Caco-2 (cell line): ENCODE results near the gene RGS17. TPM values are rescaled to one million over a fixed set of nuclear protein-coding genes. Genes with fewer than 3 reads are reported as not detected.

Source experiments
- BruUV-seq: library from RNA; stranded (reverse); fragments of 400-500 nt; replicated peaks from 2 replicates; lab custom pipeline; 2021; lab: Mats Ljungman, UMichigan
- CTCF ChIA-PET: fragments of 300-600 bp; sonication (Branson Sonifier 250); formaldehyde crosslinking; loops from one replicate; lab custom pipeline; 2022; ENCODE audit warnings: antibody characterized with exemption; lab: Charles Lee
- POLR2A ChIA-PET: fragments of 300-600 bp; sonication (Branson Sonifier 250); formaldehyde crosslinking; loops from one replicate; lab custom pipeline; 2022; ENCODE audit warnings: antibody characterized with exemption; lab: Charles Lee
- DNase-seq, 2 experiments: peaks; one replicate each; pipeline versions ENCODE4 v3.0.0 to v3.0.0-alpha.2; 2020 to 2022
- H3K27me3 ChIP-seq: replicated peaks from 2 replicates; pipeline ENCODE4 v1.6.0; 2011; ENCODE audit warnings: low read length; ENCODE audit not compliant: control insufficient read depth, insufficient read depth
- H3K36me3 ChIP-seq: 2 replicates; pipeline ENCODE4 v1.5.1; 2011; ENCODE audit warnings: low read length; ENCODE audit not compliant: control insufficient read depth, insufficient read depth
- H3K4me1 ChIP-seq: fragments of 250-450 bp; sonication (Bioruptor Pico); 2 replicates; pipeline ENCODE4 v1.5.1; 2020; ENCODE audit warnings: mild to moderate bottlenecking
- H3K4me3 ChIP-seq: 2 replicates; pipeline ENCODE4 v1.5.1; 2011; ENCODE audit warnings: low read depth, mild to moderate bottlenecking, control low read depth, low read length
- H3K9me3 ChIP-seq: fragments of 250-450 bp; sonication (Bioruptor Pico); 2 replicates; pipeline ENCODE4 v1.5.1; 2020; ENCODE audit warnings: mild to moderate bottlenecking, moderate library complexity
- H3K27ac Mint-ChIP-seq: one replicate; pipeline ENCODE4 v1.8.0; 2022; ENCODE audit warnings: mixed read lengths; ENCODE audit not compliant: unreplicated experiment
- H3K27me3 Mint-ChIP-seq: one replicate; pipeline ENCODE4 v1.8.0; 2022; ENCODE audit warnings: mixed read lengths; ENCODE audit not compliant: insufficient read depth, unreplicated experiment
- H3K36me3 Mint-ChIP-seq: one replicate; pipeline ENCODE4 v1.8.0; 2022; ENCODE audit warnings: mild to moderate bottlenecking, mixed read lengths; ENCODE audit not compliant: insufficient read depth, unreplicated experiment
- H3K4me1 Mint-ChIP-seq: one replicate; pipeline ENCODE4 v1.8.0; 2022; ENCODE audit warnings: low read depth, mixed read lengths; ENCODE audit not compliant: unreplicated experiment
- H3K4me3 Mint-ChIP-seq: one replicate; pipeline ENCODE4 v1.8.0; 2022; ENCODE audit warnings: mild to moderate bottlenecking, moderate library complexity, mixed read lengths; ENCODE audit not compliant: unreplicated experiment
- H3K9me3 Mint-ChIP-seq: one replicate; pipeline ENCODE4 v1.8.0; 2022; ENCODE audit warnings: mixed read lengths; ENCODE audit not compliant: unreplicated experiment
- CTCF ChIP-seq, 2 experiments: fragments of 200-600 bp in 1 of 2; IDR thresholded peaks; 1 replicate in 1 of 2; 2 replicates in 1 of 2; pipeline versions ENCODE4 v1.5.1 to v1.8.0; 2011 to 2022; ENCODE audit warnings: antibody characterized with exemption in 1 of 2, control low read depth in 1 of 2, inconsistent platforms in 1 of 2, low read depth in 1 of 2, low read length in 1 of 2, mild to moderate bottlenecking in 1 of 2, moderate library complexity in 1 of 2; ENCODE audit not compliant: insufficient read depth in 1 of 2, severe bottlenecking in 1 of 2, unreplicated experiment in 1 of 2
- intact Hi-C: fragments of 100-400 bp; cut with micrococcal nuclease; formaldehyde crosslinking; loops from one replicate; pipeline ENCODE4 v1.10.0; 2022; ENCODE audit not compliant: unreplicated experiment
- total RNA-seq: library from RNA; stranded (reverse); gene quantifications from 2 replicates; pipeline ENCODE4 v1.2.3, GENCODE V29; 2022

RGS17 gene
- total RNA-seq, 1 experiment from 2014 or later, result not detected

- no peaks in the 10 kb centered on the region for H3K4me1 Mint-ChIP-seq
- ChIA-PET CTCF (no interaction called here), POLR2A (no interaction called here)
- no peaks in the 10 kb centered on the region for H3K27me3 ChIP-seq
- intact Hi-C loops, result no loop called here
- H3K4me3 Mint-ChIP-seq, result no peak overlapping the region
- no peak overlapping the region for H3K27ac Mint-ChIP-seq
- no peak for DNase-seq
- H3K4me3 ChIP-seq, result no peak overlapping the region
- no peaks in the 10 kb centered on the region for H3K9me3 Mint-ChIP-seq
- no peaks in the 10 kb centered on the region for H3K9me3 ChIP-seq
- no peaks in the 10 kb centered on the region for H3K36me3 ChIP-seq
- peaks cover 11% of the 10 kb centered on the region for H3K27me3 Mint-ChIP-seq
- no peak for TF ChIP-seq CTCF (IDR thresholded peaks at IDR 0.05; ENCODE audit: insufficient read depth in 1 of 2, low read depth in 1 of 2, low read length in 1 of 2, severe bottlenecking in 1 of 2, unreplicated experiment in 1 of 2)
- H3K4me1 ChIP-seq, result no peaks in the 10 kb centered on the region
- H3K36me3 Mint-ChIP-seq, result no peaks in the 10 kb centered on the region
- no TSS peak for BruUV-seq
Measured at GRCh38 chr6:153103319-153103655, 27.8 kb downstream of the RGS17 start.

GRCh38 chr6:153102605-153103318 is 28.3 kb downstream of the RGS17 start:
- no peaks in the 10 kb centered on the region for H3K36me3 ChIP-seq
- BruUV-seq, result no TSS peak
- no peak for DNase-seq
- intact Hi-C loops, result no loop called here
- ChIA-PET CTCF (no interaction called here), POLR2A (no interaction called here)
- no peaks in the 10 kb centered on the region for H3K4me1 ChIP-seq
- Mint-ChIP-seq H3K36me3 (no peaks in the 10 kb centered on the region), H3K27me3 (peaks cover 11% of the 10 kb centered on the region), H3K9me3 (no peaks in the 10 kb centered on the region), H3K4me1 (no peaks in the 10 kb centered on the region), H3K4me3 (no peak overlapping the region), H3K27ac (no peak overlapping the region)
- TF ChIP-seq CTCF (IDR thresholded peaks at IDR 0.05; ENCODE audit: insufficient read depth in 1 of 2, low read depth in 1 of 2, low read length in 1 of 2, severe bottlenecking in 1 of 2, unreplicated experiment in 1 of 2), result no peak
- no peaks in the 10 kb centered on the region for H3K27me3 ChIP-seq
- no peak overlapping the region for H3K4me3 ChIP-seq
- H3K9me3 ChIP-seq, result no peaks in the 10 kb centered on the region

GRCh38 chr6:153101461-153101860 is 29.6 kb downstream of the RGS17 start:
- Histone ChIP-seq H3K27me3 (no peaks in the 10 kb centered on the region), H3K4me1 (no peaks in the 10 kb centered on the region), H3K4me3 (no peak overlapping the region), H3K36me3 (no peaks in the 10 kb centered on the region), H3K9me3 (no peaks in the 10 kb centered on the region)
- BruUV-seq, result no TSS peak
- Mint-ChIP-seq H3K36me3 (no peaks in the 10 kb centered on the region), H3K27me3 (peaks cover 12% of the 10 kb centered on the region), H3K27ac (no peak overlapping the region), H3K4me1 (no peaks in the 10 kb centered on the region), H3K4me3 (no peak overlapping the region), H3K9me3 (no peaks in the 10 kb centered on the region)
- ChIA-PET POLR2A (no interaction called here), CTCF (no interaction called here)
- intact Hi-C loops, result no loop called here
- no peak for TF ChIP-seq CTCF (IDR thresholded peaks at IDR 0.05; ENCODE audit: insufficient read depth in 1 of 2, low read depth in 1 of 2, low read length in 1 of 2, severe bottlenecking in 1 of 2, unreplicated experiment in 1 of 2)
- DNase-seq, result no peak
